Mononuclear cell (primary cell): ENCODE measurements around the gene NENF. TPM values are rescaled to one million over a fixed set of nuclear protein-coding genes. Genes with fewer than 3 reads are reported as not detected.
"Not testable (repeated sequence)": the region's sequence is repeated elsewhere in the genome, so short reads cannot be mapped to it uniquely, and the experiment has no call there.

Experiments
- H3K27me3 ChIP-seq: 2 replicates; pipeline ENCODE4 v1.6.0; 2011; ENCODE audit warnings: low read length, control low read depth; ENCODE audit not compliant: insufficient read depth
- H3K4me1 ChIP-seq: 2 replicates; pipeline ENCODE4 v1.5.1; 2011; ENCODE audit warnings: mild to moderate bottlenecking, low read length, control low read depth; ENCODE audit not compliant: insufficient read depth
- H3K4me3 ChIP-seq: 2 replicates; pipeline ENCODE4 v1.5.1; 2011; ENCODE audit warnings: mild to moderate bottlenecking, low read length, moderate library complexity
- H3K9me3 ChIP-seq: 2 replicates; pipeline ENCODE4 v1.5.1; 2011; ENCODE audit warnings: low read depth, mild to moderate bottlenecking, control low read depth, low read length
- total RNA-seq: library from RNA; depleted of rRNA; stranded (reverse); fragments of >200 nt; gene quantifications from one replicate; pipeline ENCODE4 v1.2.3, GENCODE V29; 2012

Gene NENF
- total RNA-seq, 1 donor = 12.9 TPM

GRCh38 chr1:212479188-212479587 lies 46.5 kb downstream of the NENF start:
- Histone ChIP-seq H3K4me3 (no peak overlapping the region), H3K9me3 (no peaks in the 10 kb centered on the region), H3K4me1 (peaks cover 12% of the 10 kb centered on the region), H3K27me3 (no peaks in the 10 kb centered on the region)

GRCh38 chr1:212480711-212481437 lies 48.2 kb downstream of the NENF start:
- peaks cover 17% of the 10 kb centered on the region for H3K4me1 ChIP-seq
- H3K4me3 ChIP-seq, H3K9me3 ChIP-seq, H3K27me3 ChIP-seq: not testable (repeated sequence)

- no peaks in the 10 kb centered on the region for H3K27me3 ChIP-seq
- H3K4me1 ChIP-seq = peaks cover 21% of the 10 kb centered on the region
- H3K9me3 ChIP-seq = no peaks in the 10 kb centered on the region
- H3K4me3 ChIP-seq = no peak overlapping the region
Observed at GRCh38 chr1:212481438-212481767, 48.7 kb downstream of the NENF start.

GRCh38 chr1:212482006-212482636 lies 49.4 kb downstream of the NENF start:
- Histone ChIP-seq H3K4me3 (no peak overlapping the region), H3K9me3 (no peaks in the 10 kb centered on the region), H3K4me1 (peaks cover 23% of the 10 kb centered on the region), H3K27me3 (no peaks in the 10 kb centered on the region)

GRCh38 chr1:212482637-212483441 lies 50.1 kb downstream of the NENF start:
- H3K9me3 ChIP-seq = no peaks in the 10 kb centered on the region
- H3K4me3 ChIP-seq = no peak overlapping the region
- H3K4me1 ChIP-seq = peaks cover 19% of the 10 kb centered on the region
- H3K27me3 ChIP-seq = no peaks in the 10 kb centered on the region

GRCh38 chr1:212484701-212485570 lies 52.2 kb downstream of the NENF start:
- no peaks in the 10 kb centered on the region for H3K27me3 ChIP-seq
- no peak overlapping the region for H3K4me3 ChIP-seq
- no peaks in the 10 kb centered on the region for H3K9me3 ChIP-seq
- H3K4me1 ChIP-seq = peaks cover 35% of the 10 kb centered on the region

- Histone ChIP-seq H3K9me3 (no peaks in the 10 kb centered on the region), H3K4me1 (peaks cover 31% of the 10 kb centered on the region), H3K27me3 (no peaks in the 10 kb centered on the region), H3K4me3 (no peak overlapping the region)
Observed at GRCh38 chr1:212485571-212485912, 52.8 kb downstream of the NENF start.

GRCh38 chr1:212485913-212486618 lies 53.3 kb downstream of the NENF start:
- no peaks in the 10 kb centered on the region for H3K27me3 ChIP-seq
- no peak overlapping the region for H3K4me3 ChIP-seq
- peaks cover 35% of the 10 kb centered on the region for H3K4me1 ChIP-seq
- no peaks in the 10 kb centered on the region for H3K9me3 ChIP-seq

GRCh38 chr1:212486619-212486975 lies 53.9 kb downstream of the NENF start:
- Histone ChIP-seq H3K4me3 (no peak overlapping the region), H3K9me3 (no peaks in the 10 kb centered on the region), H3K4me1 (peaks cover 39% of the 10 kb centered on the region), H3K27me3 (no peaks in the 10 kb centered on the region)

GRCh38 chr1:212487286-212487685 lies 54.6 kb downstream of the NENF start:
- H3K4me1 ChIP-seq = peaks cover 42% of the 10 kb centered on the region
- H3K27me3 ChIP-seq = no peaks in the 10 kb centered on the region
- no peaks in the 10 kb centered on the region for H3K9me3 ChIP-seq
- H3K4me3 ChIP-seq = no peak overlapping the region

GRCh38 chr1:212487774-212488435 lies 55.2 kb downstream of the NENF start:
- Histone ChIP-seq H3K4me3 (no peak overlapping the region), H3K4me1 (peaks cover 42% of the 10 kb centered on the region), H3K9me3 (no peaks in the 10 kb centered on the region), H3K27me3 (no peaks in the 10 kb centered on the region)

GRCh38 chr1:212488436-212489283 lies 55.9 kb downstream of the NENF start:
- peaks cover 42% of the 10 kb centered on the region for H3K4me1 ChIP-seq
- H3K9me3 ChIP-seq = no peaks in the 10 kb centered on the region
- H3K27me3 ChIP-seq = no peaks in the 10 kb centered on the region
- H3K4me3 ChIP-seq = no peak overlapping the region

- Histone ChIP-seq H3K9me3 (no peaks in the 10 kb centered on the region), H3K4me1 (peaks cover 42% of the 10 kb centered on the region), H3K27me3 (no peaks in the 10 kb centered on the region), H3K4me3 (no peak overlapping the region)
Observed at GRCh38 chr1:212489284-212489859, 56.7 kb downstream of the NENF start.
